HEK293 (cell line): ENCODE data around the gene SLC6A6.

Experiments
- CTCF ChIA-PET: fragments of 350-600 bp; formaldehyde crosslinking; extraction: SDS; loops from one replicate; lab custom pipeline; 2021; ENCODE audit warnings: antibody characterized with exemption; lab: Yijun Ruan, JAX
- POLR2A ChIA-PET: fragments of 300-600 bp; formaldehyde crosslinking; extraction: SDS; loops from one replicate; lab custom pipeline; 2020; ENCODE audit warnings: antibody characterized with exemption, inconsistent platforms; lab: Yijun Ruan, JAX
- H3K27ac ChIP-seq: fragments of 200-500 bp; sonication (Bioruptor generic); 2 replicates; pipeline ENCODE4 v1.5.1; 2014; ENCODE audit warnings: low read depth, low read length, control low read depth, inconsistent platforms; ENCODE audit errors: extremely low read depth
- H3K36me3 ChIP-seq, 2 experiments: fragments of 200-500 bp in 1 of 2; sonication (Bioruptor generic) in 1 of 2; 1 replicate in 1 of 2; 2 replicates in 1 of 2; pipeline ENCODE4 v1.5.1; 2014 to 2017; ENCODE audit warnings: inconsistent platforms in 2 of 2, low read length in 2 of 2; ENCODE audit not compliant: control insufficient read depth in 2 of 2, insufficient read depth in 1 of 2
- H3K4me1 ChIP-seq: fragments of 200-500 bp; sonication (Bioruptor generic); 2 replicates; pipeline ENCODE4 v1.5.1; 2014; ENCODE audit warnings: mild to moderate bottlenecking, low read length, inconsistent platforms; ENCODE audit not compliant: control insufficient read depth, insufficient read depth
- H3K4me3 ChIP-seq: 2 replicates; pipeline ENCODE4 v1.5.1; 2011; ENCODE audit warnings: low read depth, mild to moderate bottlenecking, control low read depth, low read length, moderate library complexity
- H3K9me3 ChIP-seq: fragments of 200-500 bp; sonication (Bioruptor generic); 2 replicates; pipeline ENCODE4 v1.5.1; 2014; ENCODE audit warnings: low read depth, low read length, inconsistent platforms; ENCODE audit not compliant: control insufficient read depth, insufficient read depth
- EGR2 ChIP-seq: fragments of 450-650 bp; formaldehyde crosslinking; IDR thresholded peaks from 2 replicates; pipeline ENCODE4 v1.5.1; 2016; ENCODE audit warnings: low read depth, missing biosample characterization, missing genetic modification characterization
- GLIS1 ChIP-seq: fragments of 450-650 bp; formaldehyde crosslinking; IDR thresholded peaks from 2 replicates; pipeline ENCODE4 v1.5.1; 2016; ENCODE audit warnings: missing biosample characterization, missing genetic modification characterization
- GLIS2 ChIP-seq: fragments of 450-650 bp; formaldehyde crosslinking; IDR thresholded peaks from 2 replicates; pipeline ENCODE4 v1.5.1; 2016; ENCODE audit warnings: missing biosample characterization, missing genetic modification characterization
- SP2 ChIP-seq: fragments of 450-650 bp; formaldehyde crosslinking; IDR thresholded peaks from 2 replicates; pipeline ENCODE4 v1.5.1; 2016; ENCODE audit warnings: missing biosample characterization, missing genetic modification characterization
- ZBTB1 ChIP-seq: fragments of 450-650 bp; formaldehyde crosslinking; IDR thresholded peaks from 2 replicates; pipeline ENCODE4 v1.5.1; 2016; ENCODE audit warnings: missing biosample characterization, missing genetic modification characterization
- ZBTB17 ChIP-seq: fragments of 450-650 bp; formaldehyde crosslinking; IDR thresholded peaks from 2 replicates; pipeline ENCODE4 v1.5.1; 2016; ENCODE audit warnings: missing biosample characterization, missing genetic modification characterization
- ZFHX2 ChIP-seq: fragments of 450-650 bp; formaldehyde crosslinking; conservative IDR thresholded peaks from 2 replicates; pipeline ENCODE4 v1.5.1; 2016; ENCODE audit warnings: missing biosample characterization, missing genetic modification characterization
- ZFP3 ChIP-seq: fragments of 450-650 bp; formaldehyde crosslinking; IDR thresholded peaks from 2 replicates; pipeline ENCODE4 v1.5.1; 2016; ENCODE audit warnings: low read depth, missing biosample characterization, missing genetic modification characterization
- ZIC2 ChIP-seq: fragments of 450-650 bp; formaldehyde crosslinking; IDR thresholded peaks from 2 replicates; pipeline ENCODE4 v1.5.1; 2016; ENCODE audit warnings: missing biosample characterization, missing genetic modification characterization
- ZNF114 ChIP-seq: fragments of 450-650 bp; formaldehyde crosslinking; IDR thresholded peaks from 2 replicates; pipeline ENCODE4 v1.5.0; 2017; ENCODE audit warnings: missing biosample characterization, missing genetic modification characterization
- ZNF157 ChIP-seq: fragments of 450-650 bp; formaldehyde crosslinking; IDR thresholded peaks from 2 replicates; pipeline ENCODE4 v1.5.1; 2016; ENCODE audit warnings: missing biosample characterization, missing genetic modification characterization
- ZNF221 ChIP-seq: fragments of 450-650 bp; formaldehyde crosslinking; IDR thresholded peaks from 2 replicates; pipeline ENCODE4 v1.5.1; 2017; ENCODE audit warnings: missing biosample characterization, missing genetic modification characterization, borderline replicate concordance
- ZNF23 ChIP-seq: fragments of 450-650 bp; formaldehyde crosslinking; IDR thresholded peaks from 2 replicates; pipeline ENCODE4 v1.5.1; 2016; ENCODE audit warnings: missing biosample characterization, missing genetic modification characterization, borderline replicate concordance
- ZNF24 ChIP-seq: fragments of 450-650 bp; formaldehyde crosslinking; IDR thresholded peaks from 2 replicates; pipeline ENCODE4 v1.5.1; 2016; ENCODE audit warnings: missing biosample characterization, missing genetic modification characterization
- ZNF274 ChIP-seq, 2 experiments: fragments of 200-500 bp in 1 of 2; fragments of 450-650 bp in 1 of 2; sonication (Bioruptor generic) in 1 of 2; formaldehyde crosslinking in 1 of 2; IDR thresholded peaks; 2 replicates each; pipeline versions ENCODE4 v1.5.1 to v1.6.1; 2014 to 2016; ENCODE audit warnings: borderline replicate concordance in 1 of 2, inconsistent platforms in 1 of 2, low read length in 1 of 2, missing biosample characterization in 1 of 2, missing genetic modification characterization in 1 of 2
- ZNF513 ChIP-seq: fragments of 450-650 bp; IDR thresholded peaks from 2 replicates; pipeline ENCODE4 v1.5.1; 2018; ENCODE audit warnings: missing biosample characterization, missing genetic modification characterization
- ZNF518A ChIP-seq: fragments of 450-650 bp; formaldehyde crosslinking; conservative IDR thresholded peaks from 2 replicates; pipeline ENCODE4 v1.5.1; 2016; ENCODE audit warnings: low read depth, missing biosample characterization, missing genetic modification characterization
- ZNF561 ChIP-seq: fragments of 450-650 bp; IDR thresholded peaks from 2 replicates; pipeline ENCODE4 v1.5.1; 2018; ENCODE audit warnings: missing biosample characterization, missing genetic modification characterization, borderline replicate concordance
- ZNF571 ChIP-seq: fragments of 450-650 bp; formaldehyde crosslinking; IDR thresholded peaks from 2 replicates; pipeline ENCODE4 v1.5.0; 2017; ENCODE audit warnings: missing biosample characterization, missing genetic modification characterization
- ZNF629 ChIP-seq: fragments of 450-650 bp; formaldehyde crosslinking; IDR thresholded peaks from 2 replicates; pipeline ENCODE4 v1.5.1; 2017; ENCODE audit warnings: missing biosample characterization, missing genetic modification characterization

Gene SLC6A6

GRCh38 chr3:14536837-14537589 lies 134.6 kb downstream of the SLC6A6 start (continued):
- TF ChIP-seq ZNF274 (IDR thresholded peaks at IDR 0.05; ENCODE audit: low read length) (no peak), ZNF274 (tag by site-specific recombination; IDR thresholded peaks at IDR 0.05; ENCODE audit: borderline replicate concordance) (no peak)

GRCh38 chr3:14537590-14538450 lies 135.4 kb downstream of the SLC6A6 start:
- TF ChIP-seq ZNF561 (tag by site-specific recombination) (no peak), ZNF571 (tag by site-specific recombination) (no peak), ZFHX2 (tag by site-specific recombination) (peak; percentile 77), ZBTB1 (tag by site-specific recombination) (no peak), ZNF157 (tag by site-specific recombination) (peak; percentile 84), GLIS2 (tag by site-specific recombination) (peak; percentile 27; the same call in 1 of the 2 replicates), SP2 (tag by site-specific recombination) (peak; percentile 35; the same call in 1 of the 2 replicates), ZIC2 (peak; percentile 93), ZNF114 (tag by site-specific recombination) (no peak), ZBTB17 (peak; percentile 22; the same call in 1 of the 2 replicates), ZNF629 (tag by site-specific recombination) (no peak), EGR2 (tag by site-specific recombination) (peak; percentile 42; the same call in 1 of the 2 replicates), ZNF23 (tag by site-specific recombination) (no peak), ZFP3 (tag by site-specific recombination) (no peak), ZNF24 (tag by site-specific recombination) (no peak), ZNF518A (tag by site-specific recombination) (no peak), GLIS1 (tag by site-specific recombination) (0 out of 2 replicates have a peak, but pooled peaks have one; percentile 15), ZNF513 (no peak), ZNF221 (tag by site-specific recombination) (no peak)
- TF ChIP-seq, all 188 proteins: peak for 8
- Histone ChIP-seq H3K27ac (no peak overlapping the region), H3K4me3 (no peak overlapping the region), H3K4me1 (no peaks in the 10 kb centered on the region), H3K36me3 (no peaks in the 10 kb centered on the region), H3K9me3 (no peaks in the 10 kb centered on the region)
- ChIA-PET POLR2A (no interaction called here), CTCF (interaction anchor here (0.6 to 2.3 kb wide), 4 partner anchors 10 to 1121 kb away, joined by 3 to 11 read pairs (median 4); no protein-coding TSS in a partner anchor)
